HG03457 (cell line): ENCODE measurements around the gene MARK3.

Experiments used
- ATAC-seq: cut with Tn5 transposase; IDR thresholded peaks from one replicate; pipeline ENCODE4 v1.9.1; 2021; ENCODE audit warnings: moderate number of reproducible peaks; ENCODE audit not compliant: unreplicated experiment

The MARK3 gene

DNA sequence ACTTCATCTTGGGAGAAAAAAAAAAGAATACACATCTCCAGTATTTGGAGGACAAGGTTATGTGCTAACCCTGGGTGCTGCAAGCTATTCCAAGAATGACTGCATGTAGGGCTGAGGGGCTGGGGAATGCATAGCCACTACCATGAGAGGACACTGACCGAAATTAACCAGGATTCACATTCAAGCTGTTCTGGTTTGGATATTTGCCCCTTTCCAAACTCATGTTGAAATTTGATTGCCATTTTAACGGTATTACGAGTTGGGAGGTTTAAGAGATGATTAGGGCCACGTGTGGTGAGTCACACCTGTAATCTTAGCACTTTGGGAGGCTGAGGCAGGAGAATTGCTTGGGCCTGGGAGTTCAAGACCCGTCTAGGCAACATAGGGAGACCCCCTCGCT, 18.5 kb upstream of the MARK3 start:
- no peak for ATAC-seq

DNA sequence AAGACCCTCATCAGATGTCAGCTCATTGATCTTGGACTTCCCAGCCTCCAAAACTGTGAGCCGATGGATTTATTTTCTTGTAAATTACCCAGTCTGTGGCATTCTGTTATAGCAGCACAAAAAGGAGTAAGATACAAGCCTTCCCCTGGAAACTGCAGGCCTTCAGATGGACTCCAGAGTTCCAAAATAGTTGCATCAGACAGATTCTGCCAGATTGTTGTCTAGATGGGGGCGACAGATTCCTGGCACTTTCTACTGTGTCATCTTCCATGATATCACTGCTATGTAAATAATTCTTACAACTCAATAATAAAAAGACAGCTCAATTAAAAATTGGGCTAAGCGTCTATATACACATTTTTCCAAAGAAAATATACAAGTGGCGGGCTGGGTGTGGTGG, 17.2 kb upstream of the MARK3 start:
- ATAC-seq, result no peak

DNA sequence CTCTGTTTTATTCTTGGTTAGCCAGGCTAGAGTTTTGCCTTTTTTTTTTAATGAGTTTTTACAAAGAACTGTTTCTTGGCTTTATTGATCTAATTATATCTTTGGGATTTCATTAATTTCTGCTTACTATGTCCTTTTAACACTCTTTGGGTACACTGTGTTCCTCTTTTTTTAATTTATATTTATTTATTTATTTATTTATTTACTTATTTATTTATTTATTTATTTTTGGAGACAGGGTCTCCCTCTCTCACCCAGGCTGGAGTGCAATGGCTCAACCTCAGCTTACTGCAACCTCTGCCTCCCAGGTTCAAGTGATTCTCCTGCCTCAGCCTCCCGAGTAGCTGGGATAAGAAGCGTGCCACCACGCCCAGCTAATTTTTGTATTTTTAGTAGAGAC, 15.1 kb upstream of the MARK3 start:
- ATAC-seq, result no peak

DNA sequence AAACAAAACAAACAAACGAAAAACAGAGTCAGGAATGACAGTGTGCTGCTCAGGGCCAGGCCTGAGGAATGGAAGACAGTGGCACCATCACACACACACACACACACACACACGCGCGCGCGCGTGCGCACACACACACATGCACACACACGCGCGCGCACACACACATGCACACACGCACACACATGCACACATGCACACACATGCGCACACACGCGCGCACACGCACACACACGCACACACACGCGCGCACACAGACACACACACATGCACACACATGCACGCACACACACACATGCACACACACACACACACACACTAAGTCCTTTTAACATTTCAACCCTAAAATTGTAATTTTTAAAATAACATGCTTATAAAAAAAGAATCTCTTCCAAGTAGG, 13.2 kb upstream of the MARK3 start:
- ATAC-seq, result no peak

DNA sequence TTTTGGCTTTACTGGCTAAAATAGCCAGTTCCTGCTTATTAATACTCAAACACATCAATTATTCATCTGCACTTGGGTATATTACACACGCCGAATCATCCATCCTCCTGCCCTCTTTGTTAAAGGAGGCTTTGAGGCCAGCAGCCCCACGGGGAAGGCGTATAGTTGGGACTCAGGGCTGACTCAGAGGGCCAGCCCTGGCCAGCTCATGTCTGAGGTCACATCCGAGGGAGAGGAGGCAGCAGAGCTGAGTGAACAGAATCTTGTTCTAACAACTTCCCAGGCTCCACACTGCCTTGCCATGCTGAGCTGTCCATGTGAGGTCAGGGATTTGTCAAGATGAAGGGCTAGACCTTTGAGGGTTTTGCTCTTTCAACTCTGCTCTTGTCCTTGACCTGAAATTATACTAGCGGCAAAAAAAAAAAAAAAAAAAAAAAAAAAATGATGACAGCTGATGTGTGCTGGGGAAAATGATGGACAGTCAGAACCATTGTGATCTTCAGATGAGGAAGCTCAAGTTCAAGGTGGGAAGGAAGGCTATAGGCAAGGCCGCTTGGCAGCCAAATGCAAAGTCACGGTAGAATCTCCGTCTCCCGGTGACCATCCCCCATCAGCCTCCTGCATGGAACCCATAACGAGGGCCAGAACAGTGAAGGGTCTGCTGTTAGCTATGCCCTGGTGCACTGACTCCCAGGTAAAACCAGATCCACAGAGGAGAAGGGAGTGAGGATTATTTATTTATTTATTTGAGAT, 12.5 kb upstream of the MARK3 start:
- ATAC-seq, result no peak

DNA sequence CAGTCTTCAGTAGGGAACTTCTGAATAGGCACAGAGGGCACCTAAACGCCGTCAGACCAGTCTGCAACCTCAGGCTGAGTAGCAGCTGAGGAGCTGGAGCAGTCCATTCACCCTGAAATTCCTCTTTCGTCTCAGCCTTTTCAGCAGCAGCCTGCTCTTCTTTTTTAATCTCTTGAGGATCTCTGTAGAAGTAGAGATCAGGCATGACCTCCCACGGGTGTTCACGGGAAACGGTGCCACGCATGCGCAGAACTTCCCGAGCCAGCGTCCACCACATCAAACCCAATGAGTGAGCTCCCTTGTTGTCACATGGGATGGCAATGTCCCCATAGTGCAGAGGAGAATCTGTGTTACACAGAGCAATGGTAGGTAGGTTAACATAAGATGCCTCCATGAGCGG, 11.1 kb upstream of the MARK3 start:
- ATAC-seq, result no peak

DNA sequence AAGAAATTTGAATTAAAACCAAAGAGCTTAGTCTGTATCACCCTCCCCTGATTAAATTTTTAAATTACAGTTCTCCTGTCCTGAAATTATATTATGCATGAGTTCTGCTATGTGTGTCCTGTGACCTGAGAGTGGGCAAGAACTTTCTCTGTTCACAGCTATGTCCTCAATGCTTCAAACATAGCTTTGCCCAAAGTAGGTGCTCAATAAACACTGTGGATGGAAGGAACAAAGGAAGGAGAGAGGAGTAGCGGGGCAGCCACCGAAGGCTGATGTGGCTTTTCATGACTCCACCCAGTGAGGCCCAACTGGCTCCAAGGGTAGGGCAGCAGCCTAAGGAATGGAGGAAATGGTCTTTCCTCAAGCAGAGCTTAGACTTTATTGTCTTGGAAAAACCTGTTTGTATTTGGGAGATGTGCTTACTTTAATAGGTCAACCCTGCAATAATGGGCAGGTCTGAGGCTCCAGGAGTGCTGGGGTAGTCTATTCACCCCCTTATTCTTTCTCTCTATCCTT, 7.6 kb upstream of the MARK3 start:
- ATAC-seq, result no peak

DNA sequence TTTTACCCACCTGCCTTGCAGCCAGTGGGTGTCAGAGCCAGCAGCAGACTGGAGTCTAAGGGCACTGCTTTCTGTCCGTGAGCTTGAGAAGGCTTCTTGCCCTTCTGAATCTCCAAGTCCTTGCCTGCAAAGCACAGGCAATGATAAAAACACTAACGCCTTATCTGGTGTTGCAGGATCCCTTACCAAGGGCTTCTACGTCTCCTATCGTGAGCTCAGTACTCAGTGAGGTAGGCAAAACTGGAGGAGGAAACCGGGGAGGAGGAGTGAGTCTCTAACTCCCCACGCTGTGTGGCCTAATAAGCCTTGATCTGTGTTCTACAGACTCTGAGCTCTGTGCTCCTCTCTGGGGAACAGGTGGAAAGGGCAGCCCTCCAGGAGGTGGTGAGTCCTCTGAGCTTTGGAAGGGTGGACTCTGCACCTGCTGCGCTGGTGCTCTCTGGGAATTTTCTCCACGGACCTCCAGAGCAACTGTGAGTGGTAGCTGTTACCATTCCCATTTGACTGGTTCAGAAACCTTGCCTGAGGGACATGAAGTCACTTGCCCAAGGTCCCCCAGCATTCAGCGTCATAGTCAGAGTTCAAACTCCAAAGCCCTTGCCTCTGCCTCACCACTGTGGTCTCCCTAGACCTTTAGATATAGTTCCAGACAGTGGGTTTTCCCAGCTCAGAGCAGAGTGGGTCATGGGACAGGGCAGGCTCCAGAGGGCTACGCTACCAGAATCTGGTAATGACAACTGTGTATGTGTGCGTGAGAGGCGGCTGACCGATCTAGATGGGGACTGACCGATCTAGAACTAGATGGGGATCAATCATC, 7.0 kb upstream of the MARK3 start:
- ATAC-seq, result no peak

DNA sequence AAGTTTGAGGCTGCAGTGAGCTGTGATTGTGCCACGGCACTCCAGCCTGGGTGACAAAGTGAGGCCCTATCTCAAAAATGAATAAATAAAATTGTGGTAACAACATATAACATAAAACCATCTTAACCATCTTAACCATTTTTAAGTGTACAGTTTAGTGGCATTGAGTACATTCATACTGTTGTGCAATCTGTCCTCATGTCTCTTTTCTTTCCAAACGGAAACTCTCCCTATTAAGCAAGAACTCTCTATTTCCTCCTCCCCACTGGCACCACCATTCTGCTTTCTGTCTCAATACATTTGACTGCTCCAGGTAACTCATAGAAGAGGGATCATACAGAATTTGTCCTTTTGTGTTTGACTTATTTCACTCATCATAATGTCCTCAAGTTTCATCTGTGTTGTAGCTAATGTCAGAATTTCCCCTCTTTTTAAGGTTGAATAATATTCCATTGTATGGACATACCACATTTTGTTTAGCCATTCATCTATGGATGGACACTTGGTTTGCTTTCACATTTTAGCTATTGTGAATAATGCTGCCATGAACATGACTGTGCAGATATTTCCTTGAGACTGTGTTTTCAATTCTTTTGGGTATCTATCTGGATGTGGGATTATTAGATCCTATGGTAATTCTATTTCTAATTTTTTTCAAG, 4.4 kb upstream of the MARK3 start:
- ATAC-seq, result no peak

DNA sequence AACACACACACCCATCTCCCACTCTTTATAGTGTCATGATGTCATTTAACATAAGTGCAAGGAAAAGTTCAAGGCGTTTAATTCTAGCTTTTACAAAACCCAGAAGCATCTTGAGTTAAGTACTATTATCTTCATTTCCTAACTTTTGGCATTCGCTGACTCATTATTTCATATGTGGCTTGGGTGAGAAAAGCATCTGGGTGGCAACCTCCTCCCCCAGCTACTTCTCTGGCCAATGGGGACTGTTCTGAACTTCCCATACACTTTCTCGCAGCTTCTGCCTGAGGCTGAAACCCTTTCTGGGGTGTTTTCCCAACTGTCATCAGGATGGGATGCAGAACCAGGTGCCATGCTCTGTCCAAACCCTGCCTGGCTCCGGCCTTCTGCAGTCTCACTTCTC, 2.8 kb upstream of the MARK3 start:
- no peak for ATAC-seq

DNA sequence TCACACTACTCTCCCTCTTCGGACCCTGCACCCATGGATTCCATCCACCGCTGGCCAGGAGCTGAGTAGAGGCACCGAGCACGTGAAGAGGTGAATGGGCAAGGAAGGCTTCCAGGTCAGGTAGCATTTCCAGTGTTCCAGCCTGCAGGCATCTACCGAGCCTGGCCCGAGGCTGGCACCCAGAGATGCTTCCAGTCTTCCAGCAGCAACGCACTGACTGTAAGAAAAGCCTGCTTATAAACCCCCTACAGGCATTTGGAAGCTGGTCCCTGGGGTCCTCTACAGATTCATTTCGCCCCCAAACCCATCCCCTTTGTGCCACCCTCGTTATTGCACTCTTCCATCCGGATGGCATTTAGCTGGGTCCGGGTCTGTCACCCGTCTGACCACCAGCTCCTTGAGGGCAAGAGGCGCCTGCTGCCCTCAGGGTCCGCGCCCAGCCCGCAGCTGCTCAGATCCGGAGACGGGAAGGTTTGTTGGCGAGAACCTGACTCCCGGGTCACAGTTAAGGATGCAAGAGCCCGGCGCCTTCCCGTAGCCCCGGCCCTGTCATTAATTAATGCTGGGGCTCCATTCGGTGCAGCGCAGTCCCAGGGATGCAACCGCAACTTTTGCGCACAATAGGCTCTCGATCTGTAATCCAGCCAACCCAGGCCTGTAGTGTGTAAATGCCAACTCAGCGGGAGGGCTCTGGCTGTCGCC, 614 bp upstream of the MARK3 start:
- ATAC-seq, result peak; percentile 11

DNA sequence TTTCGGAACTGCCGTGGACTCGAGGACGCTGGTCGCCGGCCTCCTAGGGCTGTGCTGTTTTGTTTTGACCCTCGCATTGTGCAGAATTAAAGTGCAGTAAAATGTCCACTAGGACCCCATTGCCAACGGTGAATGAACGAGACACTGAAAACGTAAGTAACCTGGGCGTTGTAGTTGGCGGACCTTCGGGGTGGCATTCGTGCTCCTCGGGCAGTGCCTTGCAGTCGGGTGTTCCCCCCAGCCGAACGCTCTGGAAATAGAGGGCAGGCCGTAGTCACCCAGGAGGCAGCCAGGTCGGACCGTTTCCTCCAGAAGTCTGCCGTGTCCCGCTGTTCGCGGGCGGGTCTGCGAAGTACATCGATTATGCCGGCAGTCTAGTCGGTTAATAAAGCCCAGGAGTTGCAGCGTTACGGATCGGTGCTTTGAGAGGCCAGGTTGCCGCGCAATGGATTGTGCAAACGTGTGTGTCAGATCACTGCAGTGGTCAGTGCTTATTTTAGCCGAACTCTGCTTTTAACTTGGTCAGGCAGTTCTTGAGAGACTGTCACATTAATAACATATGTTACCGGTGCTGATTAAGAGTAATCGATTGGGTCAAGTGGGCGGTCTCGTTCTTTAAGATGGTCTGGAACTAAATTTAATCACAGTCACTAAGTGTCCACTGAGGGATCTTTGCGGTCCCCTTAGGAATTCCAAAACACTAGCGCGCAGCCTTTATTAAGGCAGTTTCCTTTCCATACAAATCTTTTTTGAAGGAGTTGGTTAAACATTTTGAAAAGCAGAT, 906 bp downstream of the MARK3 start:
- ATAC-seq, result no peak

DNA sequence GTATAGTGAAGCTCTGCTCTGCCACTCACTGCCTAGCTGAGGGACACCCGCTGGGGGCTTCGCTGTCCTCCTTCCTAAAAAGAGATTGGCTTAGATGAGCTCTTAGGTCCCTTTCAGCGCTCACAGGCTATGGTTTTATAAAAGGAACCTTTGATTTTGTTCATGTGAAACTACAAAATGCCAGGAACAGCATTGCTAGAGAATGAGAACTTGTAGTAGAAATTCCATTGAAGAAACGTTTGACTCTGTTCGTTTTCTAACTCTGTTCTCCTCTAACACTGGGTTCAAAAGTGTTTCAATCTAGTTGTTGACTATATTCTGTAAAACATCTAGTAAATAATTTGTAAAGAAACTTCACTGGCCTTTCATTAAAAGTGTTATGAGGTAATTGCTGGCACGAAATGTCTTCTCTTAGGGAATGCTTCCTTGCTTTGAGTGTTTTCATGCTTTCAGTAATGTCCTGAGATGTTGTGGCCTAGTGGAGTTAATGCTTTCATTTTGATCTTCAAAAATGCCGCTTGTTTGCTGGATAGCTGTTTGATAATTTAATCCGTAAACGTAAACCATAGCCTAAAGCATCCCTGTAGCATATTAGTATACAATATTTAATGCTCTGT, 1.6 kb downstream of the MARK3 start:
- no peak for ATAC-seq

DNA sequence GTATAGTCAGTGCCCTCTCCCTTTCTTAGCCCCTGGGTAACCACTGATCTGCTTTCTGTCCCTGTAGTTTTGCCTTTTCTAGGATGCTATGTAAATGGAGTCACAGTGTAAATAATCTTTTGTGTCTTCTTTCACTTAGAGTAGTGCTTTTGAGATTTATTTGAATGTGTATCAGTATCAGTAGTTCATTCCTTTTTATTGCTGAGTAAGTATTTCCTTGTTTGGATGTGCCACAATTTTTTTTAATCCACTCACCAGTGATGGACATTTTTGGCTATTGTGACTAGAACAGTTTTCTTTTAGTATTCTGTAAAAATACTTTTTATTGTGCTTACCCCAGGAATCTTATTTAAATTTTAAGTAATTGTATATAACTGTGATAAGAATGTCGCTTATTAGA, 3.4 kb downstream of the MARK3 start:
- no peak for ATAC-seq

DNA sequence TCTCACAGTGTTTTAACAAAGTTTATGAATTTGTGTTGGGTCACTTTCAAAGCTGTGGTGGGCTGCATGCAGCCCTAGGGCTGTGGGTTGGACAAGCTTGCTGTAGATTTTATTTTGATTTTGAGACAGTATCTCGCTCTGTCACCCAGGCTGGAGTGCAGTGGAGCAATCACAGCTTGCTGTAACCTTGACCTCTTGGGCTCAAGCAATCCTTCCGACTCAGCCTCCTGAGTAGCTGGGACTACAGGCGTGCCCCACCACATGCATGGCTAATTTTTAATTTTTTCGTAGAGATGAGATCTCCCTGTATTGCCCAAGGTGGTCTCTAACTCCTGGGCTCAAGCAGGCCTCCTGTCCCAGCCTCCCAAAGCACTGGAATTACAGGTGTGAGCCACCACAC, 5.4 kb downstream of the MARK3 start:
- ATAC-seq, result no peak

DNA sequence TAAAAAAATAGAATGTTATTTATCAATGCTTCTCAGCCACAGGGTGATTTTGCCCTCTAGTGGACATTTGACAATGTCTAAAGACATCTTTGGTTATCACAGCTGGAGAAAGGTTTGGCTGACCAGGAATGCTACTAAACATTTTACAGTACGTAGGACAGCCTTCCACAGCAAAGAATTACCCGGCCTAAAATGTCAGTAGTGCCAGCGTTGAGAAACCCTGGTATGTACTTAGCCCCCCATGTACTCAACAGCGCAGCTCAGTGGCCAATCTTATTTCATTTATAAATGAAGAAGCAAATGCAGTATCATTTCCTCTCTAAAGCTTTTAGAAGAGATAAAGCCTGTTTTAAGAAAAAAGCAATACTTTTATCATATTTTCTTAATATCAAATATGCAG, 5.8 kb downstream of the MARK3 start:
- ATAC-seq, result no peak

DNA sequence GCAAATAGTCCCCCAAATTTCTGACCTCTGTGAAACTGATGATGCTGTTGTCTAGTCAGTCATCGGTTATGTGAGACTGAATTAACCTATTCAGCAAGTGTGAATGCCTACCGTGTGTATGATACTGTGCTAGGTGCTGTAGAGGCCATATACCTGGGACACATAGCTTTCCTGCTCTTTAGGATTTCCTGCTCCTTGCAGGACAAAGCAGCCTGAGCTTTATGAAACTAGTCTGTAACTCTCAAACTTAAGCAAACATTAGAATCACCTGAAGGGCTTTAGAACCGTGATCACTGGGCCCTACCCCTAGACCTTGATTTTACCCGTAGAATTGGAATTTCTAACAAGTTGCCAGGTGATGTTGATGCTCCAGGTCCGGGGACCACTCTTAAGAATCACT, 6.9 kb downstream of the MARK3 start:
- ATAC-seq, result no peak

DNA sequence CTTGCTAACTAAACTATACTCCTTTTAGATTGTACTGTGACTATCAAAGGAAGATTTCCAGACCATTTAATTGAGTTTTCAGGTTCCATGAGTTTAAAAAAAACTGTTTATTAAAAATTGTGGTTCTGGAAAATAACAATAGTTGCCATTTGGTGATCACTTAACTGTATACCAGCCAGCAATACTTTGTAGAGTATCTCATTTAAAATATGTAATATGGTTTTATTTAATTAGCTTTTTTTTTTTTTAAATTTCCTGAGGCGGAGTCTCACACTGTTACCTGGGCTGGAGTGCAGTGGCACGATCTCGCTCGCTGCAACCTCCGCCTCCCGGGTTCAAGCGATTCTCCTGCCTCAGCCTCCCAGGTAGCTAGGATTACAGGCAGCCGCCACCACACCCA, 7.4 kb downstream of the MARK3 start:
- no peak for ATAC-seq

DNA sequence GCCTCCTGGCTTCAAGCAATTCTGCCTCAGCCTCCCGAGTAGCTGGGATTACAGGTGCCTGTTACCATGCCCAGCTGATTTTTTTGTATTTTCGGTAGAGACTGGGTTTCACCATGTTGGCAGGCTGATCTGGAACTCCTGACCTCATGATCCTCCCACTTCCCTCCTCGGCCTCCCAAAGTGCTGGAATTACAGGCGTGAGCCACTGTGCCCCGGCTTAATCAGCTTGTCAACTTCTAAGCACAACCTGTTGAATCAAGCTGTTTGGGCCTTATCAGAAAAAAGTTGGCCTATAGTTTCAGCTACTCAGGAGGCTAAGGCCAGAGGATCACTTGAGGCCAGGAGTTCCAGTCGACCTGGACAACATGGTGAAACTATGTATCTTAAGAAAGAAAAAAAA, 7.9 kb downstream of the MARK3 start:
- ATAC-seq, result no peak
